ENCODE results near the gene ADH1B.

- peak; percentile 78 for TF ChIP-seq ZBTB33 (IDR thresholded peaks at IDR 0.05)
- TF ChIP-seq CTCF (IDR thresholded peaks at IDR 0.05; ENCODE audit: low read depth, low read length, missing input control), result no peak
- TF ChIP-seq MAX (IDR thresholded peaks at IDR 0.05), result peak; percentile 70
- TF ChIP-seq REST (IDR thresholded peaks at IDR 0.05), result peak; percentile 68
Measured at GRCh38 chr4:99324979-99325378, 3.8 kb upstream of the ADH1B start.
